GM19468 (cell line): ENCODE data around the gene OR6C1.
"Not testable (repeated sequence)": the region's sequence is repeated elsewhere in the genome, so short reads cannot be mapped to it uniquely, and the experiment has no call there.

ENCODE experiments used
- ATAC-seq: cut with Tn5 transposase; IDR thresholded peaks from one replicate; pipeline ENCODE4 v1.9.1; 2021; ENCODE audit warnings: mild to moderate bottlenecking, moderate library complexity, moderate number of reproducible peaks; ENCODE audit not compliant: unreplicated experiment; ENCODE audit errors: extremely low read depth

OR6C1 gene

GRCh38 chr12:55314043-55314442, at the start of gene OR6C1:
Gene OR6C1, plus strand, starts transcription at chr12:55314343. Its CDS starts 6,257 bp downstream, at chr12:55320600.
- ATAC-seq = no peak

- no peak for ATAC-seq
Observed at GRCh38 chr12:55280991-55281390, 33.2 kb upstream of the OR6C1 start.

GRCh38 chr12:55289999-55290398, 24.1 kb upstream of the OR6C1 start:
- ATAC-seq = no peak

GRCh38 chr12:55296469-55296868, 17.7 kb upstream of the OR6C1 start, which contains the start of gene OR6C6:
Gene OR6C6, minus strand, starts transcription at chr12:55296569. Its CDS starts 1,337 bp downstream, at chr12:55295232.
- ATAC-seq = no peak

- ATAC-seq = no peak
Observed at GRCh38 chr12:55320201-55320600, 6.1 kb downstream of the OR6C1 start.

- ATAC-seq = not testable (repeated sequence)
Observed at GRCh38 chr12:55325801-55326200, 11.7 kb downstream of the OR6C1 start.

GRCh38 chr12:55330446-55330845, 16.3 kb downstream of the OR6C1 start, which contains the start of gene OR6C3:
Gene OR6C3, plus strand, starts transcription at chr12:55330746. Its CDS starts 955 bp downstream, at chr12:55331701.
- no peak for ATAC-seq

- no peak for ATAC-seq
Observed at GRCh38 chr12:55336002-55336401, 21.9 kb downstream of the OR6C1 start.

GRCh38 chr12:55355338-55355737, 41.2 kb downstream of the OR6C1 start:
- not testable (repeated sequence) for ATAC-seq

GRCh38 chr12:55362675-55363074, 48.5 kb downstream of the OR6C1 start, which contains the start of gene OR6C75:
Gene OR6C75, plus strand, starts transcription at chr12:55362975. Its CDS starts 2,136 bp downstream, at chr12:55365111.
- ATAC-seq = no peak

GRCh38 chr12:55365086-55365485, 50.9 kb downstream of the OR6C1 start:
- no peak for ATAC-seq
